Measurements from ENCODE around the gene CLCN4.

DNA sequence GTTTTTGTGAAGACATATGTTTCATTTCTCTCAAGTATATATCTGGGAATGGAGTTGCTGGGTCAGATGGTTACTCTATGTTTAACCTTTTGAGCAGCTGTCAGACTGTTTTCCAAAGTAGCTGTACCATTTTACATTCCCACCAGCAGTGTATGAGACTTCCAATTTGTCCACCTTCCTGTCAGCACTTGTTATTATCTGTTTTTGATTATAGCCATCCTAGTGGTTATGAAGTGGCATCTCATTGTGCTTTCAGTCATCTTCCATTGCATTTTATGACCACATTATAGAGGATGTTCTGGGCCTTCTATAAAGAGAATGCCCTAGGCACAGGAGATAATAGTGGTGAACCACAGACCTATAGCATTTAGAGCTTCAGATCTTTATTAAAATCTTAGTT is 39.2 kb downstream of the CLCN4 start:
- TF ChIP-seq, protein P1, sequence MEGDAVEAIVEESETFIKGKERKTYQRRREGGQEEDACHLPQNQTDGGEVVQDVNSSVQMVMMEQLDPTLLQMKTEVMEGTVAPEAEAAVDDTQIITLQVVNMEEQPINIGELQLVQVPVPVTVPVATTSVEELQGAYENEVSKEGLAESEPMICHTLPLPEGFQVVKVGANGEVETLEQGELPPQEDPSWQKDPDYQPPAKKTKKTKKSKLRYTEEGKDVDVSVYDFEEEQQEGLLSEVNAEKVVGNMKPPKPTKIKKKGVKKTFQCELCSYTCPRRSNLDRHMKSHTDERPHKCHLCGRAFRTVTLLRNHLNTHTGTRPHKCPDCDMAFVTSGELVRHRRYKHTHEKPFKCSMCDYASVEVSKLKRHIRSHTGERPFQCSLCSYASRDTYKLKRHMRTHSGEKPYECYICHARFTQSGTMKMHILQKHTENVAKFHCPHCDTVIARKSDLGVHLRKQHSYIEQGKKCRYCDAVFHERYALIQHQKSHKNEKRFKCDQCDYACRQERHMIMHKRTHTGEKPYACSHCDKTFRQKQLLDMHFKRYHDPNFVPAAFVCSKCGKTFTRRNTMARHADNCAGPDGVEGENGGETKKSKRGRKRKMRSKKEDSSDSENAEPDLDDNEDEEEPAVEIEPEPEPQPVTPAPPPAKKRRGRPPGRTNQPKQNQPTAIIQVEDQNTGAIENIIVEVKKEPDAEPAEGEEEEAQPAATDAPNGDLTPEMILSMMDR (IDR thresholded peaks at IDR 0.05; ENCODE audit: low read length) = no peak
- no peak for TF ChIP-seq EZH2 (IDR thresholded peaks at IDR 0.05; ENCODE audit: borderline replicate concordance, low read length)

All from OCI-LY1 (cell line).